GM12874 (cell line): Measurements from ENCODE around the gene PIK3CG.

Experiments
- TF ChIP-seq, protein P1 (sequence below): IDR thresholded peaks from 2 replicates; pipeline ENCODE4 v1.5.1; 2011; ENCODE audit warnings: low read depth, mild to moderate bottlenecking, control low read depth, low read length, moderate library complexity; ENCODE audit not compliant: insufficient read depth

PIK3CG gene

DNA sequence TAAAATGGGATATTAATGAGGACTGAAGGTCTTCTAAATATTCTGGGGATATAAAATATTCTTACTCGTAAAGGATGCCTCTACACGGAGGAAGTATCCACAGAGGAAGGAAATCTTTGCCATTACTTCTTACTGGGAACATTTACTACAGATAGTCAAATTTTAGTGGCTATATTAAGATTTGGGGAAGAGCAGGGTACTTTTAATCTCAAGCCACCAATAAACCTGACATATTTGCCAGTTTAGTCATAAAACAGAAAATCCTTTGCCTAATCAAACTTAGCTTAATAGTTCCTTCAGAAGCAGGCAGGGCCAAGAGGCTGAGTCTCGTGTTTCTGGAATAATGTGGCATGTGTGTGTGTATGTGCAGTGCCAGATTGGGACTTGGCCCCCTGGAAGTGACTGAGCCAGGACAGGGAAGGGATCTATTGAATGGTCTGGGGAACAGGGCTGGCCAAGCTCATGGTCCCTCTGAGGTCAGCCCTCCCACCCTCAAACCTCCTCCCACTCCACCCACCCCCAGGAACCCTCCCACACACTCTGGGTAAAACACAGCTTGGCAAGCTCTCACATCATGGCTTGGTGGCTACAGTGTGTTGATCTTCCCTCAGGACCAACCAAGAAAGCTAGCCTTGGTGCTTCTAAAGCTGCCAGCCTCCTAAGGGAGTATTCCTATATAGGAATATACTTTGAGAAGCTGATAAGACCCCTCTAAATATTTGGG is 1.6 kb upstream of the PIK3CG start:
- TF ChIP-seq, protein P1, sequence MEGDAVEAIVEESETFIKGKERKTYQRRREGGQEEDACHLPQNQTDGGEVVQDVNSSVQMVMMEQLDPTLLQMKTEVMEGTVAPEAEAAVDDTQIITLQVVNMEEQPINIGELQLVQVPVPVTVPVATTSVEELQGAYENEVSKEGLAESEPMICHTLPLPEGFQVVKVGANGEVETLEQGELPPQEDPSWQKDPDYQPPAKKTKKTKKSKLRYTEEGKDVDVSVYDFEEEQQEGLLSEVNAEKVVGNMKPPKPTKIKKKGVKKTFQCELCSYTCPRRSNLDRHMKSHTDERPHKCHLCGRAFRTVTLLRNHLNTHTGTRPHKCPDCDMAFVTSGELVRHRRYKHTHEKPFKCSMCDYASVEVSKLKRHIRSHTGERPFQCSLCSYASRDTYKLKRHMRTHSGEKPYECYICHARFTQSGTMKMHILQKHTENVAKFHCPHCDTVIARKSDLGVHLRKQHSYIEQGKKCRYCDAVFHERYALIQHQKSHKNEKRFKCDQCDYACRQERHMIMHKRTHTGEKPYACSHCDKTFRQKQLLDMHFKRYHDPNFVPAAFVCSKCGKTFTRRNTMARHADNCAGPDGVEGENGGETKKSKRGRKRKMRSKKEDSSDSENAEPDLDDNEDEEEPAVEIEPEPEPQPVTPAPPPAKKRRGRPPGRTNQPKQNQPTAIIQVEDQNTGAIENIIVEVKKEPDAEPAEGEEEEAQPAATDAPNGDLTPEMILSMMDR = no peak

DNA sequence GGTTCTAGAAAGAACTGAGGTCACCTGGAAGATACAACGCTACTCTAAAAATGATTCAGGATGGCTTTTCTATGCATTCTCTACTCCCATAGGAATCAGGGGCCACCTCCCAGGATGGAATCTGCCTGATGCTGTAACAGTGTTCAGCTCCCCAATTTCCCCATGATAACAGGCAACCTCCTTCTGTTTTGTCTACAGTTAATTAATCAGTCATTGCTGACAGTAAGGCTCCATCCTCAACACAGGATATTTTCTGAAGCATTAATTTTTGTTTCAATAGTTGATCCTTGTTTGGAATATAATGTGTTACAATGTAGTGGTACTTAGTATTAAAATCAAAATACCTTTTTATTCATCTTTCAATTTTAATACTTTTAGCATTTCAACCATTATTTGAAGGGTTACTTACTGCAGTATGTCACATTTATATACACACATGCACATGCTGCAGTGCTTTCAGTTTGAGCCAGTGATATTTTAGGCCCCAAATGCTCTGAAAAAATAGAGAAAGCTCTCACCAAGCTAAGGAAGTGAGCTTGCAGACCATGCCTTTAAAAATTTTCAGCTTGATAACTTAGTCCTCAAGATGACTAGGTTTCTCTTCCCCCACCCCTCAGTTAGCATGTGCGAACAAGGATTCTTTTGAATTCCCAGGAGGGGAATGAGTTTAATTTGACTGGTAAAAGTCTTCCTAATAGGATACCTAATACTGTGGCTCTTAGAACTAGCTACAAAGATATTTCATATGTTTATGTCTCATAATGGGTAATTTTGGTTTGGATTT is 592 bp upstream of the PIK3CG start:
- TF ChIP-seq, protein P1 = no peak

- TF ChIP-seq, protein P1 = no peak
Observed at GRCh38 chr7:106866298-106867281, 1.5 kb downstream of the PIK3CG start.

GRCh38 chr7:106867641-106868351 is 2.7 kb downstream of the PIK3CG start:
- TF ChIP-seq, protein P1 = no peak

- TF ChIP-seq, protein P1 = no peak
Observed at GRCh38 chr7:106868364-106868763, 3.3 kb downstream of the PIK3CG start.

DNA sequence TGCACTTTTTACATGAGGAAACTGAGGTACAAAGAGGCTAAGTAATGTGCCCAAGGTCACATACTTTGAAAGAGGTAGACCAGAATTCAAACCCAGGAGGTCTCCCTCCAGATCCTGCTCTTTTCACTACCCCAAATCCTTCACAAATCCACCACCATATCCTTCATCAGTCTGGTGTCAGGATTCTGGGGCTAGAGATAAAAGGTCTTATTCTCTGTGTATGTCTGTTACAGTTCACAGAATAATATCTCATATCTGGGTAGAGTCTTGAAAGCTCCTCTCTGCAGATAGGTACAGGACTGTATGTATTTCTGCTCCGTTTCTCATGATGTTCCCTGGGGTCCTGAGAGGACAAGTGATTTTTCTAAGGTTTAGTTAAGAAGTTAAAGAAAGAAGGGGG is 4.9 kb downstream of the PIK3CG start:
- TF ChIP-seq, protein P1 = no peak
